HG02623 (cell line): Measurements from ENCODE around the gene CCT5.
"Not testable (repeated sequence)": the region's sequence is repeated elsewhere in the genome, so short reads cannot be mapped to it uniquely, and the experiment has no call there.

Source experiments
- ATAC-seq: cut with Tn5 transposase; IDR thresholded peaks from one replicate; pipeline ENCODE4 v1.9.1; 2021; ENCODE audit warnings: moderate library complexity; ENCODE audit not compliant: unreplicated experiment

Gene CCT5

DNA sequence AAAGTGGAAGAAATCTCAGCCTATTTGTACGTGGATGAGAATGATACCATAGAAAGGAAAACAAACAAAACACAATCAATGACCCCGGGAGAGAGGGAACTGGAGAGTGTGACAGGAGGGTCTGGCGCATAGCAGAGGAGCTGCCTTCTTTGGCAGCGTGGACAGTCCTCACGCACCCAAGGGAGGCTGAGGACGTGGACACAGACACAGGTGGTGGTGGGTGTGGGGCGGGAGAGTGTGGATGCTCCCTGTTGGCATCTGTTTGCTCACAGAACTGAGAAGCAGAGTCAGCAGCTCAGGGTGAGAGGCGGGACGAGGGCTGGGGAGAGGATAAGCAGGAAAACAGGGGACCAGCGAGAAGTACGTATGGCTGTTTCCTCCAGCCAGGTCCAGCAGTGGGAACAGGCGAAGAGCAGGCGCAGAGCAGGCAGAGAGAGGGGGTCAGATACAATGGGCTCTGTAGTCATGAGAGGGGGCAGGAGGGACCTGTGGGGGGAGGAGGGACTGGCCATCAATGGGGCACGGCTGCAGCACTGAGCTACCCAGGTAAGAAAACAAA, 47.6 kb downstream of the CCT5 start:
- no peak for ATAC-seq

DNA sequence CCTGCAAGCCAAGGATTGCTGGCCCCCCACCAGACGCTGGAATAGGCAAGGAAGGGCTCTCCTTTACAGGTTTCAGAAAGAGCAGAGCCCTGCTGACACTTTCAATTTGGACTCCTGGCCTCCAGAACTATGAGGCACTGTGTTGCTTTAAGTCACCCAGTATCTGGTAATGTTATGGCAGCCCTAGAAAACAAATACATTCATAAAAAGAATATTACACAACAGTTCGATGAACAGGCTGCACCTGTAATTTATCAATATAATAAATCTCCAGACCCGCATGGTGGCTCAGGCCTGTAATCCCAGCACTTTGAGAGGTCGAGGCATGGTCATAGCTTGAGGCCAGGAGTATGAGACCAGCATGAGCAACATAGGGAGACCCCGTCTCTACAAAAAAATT, 50.2 kb downstream of the CCT5 start:
- no peak for ATAC-seq

- no peak for ATAC-seq
Observed at GRCh38 chr5:10301266-10301665, 51.2 kb downstream of the CCT5 start.

- no peak for ATAC-seq
Observed at GRCh38 chr5:10301842-10302610, 51.9 kb downstream of the CCT5 start.

DNA sequence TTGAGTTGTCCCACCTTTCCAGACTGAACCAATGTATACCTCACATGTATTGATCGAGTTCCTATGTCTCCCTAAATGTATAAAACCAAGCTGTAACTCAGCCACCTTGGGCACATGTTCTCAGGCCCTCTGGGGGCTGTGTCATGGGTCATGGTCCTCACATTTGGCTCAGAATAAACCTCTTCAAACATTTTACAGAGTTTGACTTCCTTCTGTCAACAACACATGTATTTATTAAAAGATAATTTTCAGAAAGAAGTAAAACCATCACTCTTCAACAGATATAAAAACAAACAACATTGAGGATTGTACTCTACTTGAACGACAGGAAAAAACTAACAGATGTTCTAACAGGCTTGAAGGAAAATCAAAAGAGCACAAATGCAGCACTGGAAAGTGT, 53.1 kb downstream of the CCT5 start:
- ATAC-seq = no peak

DNA sequence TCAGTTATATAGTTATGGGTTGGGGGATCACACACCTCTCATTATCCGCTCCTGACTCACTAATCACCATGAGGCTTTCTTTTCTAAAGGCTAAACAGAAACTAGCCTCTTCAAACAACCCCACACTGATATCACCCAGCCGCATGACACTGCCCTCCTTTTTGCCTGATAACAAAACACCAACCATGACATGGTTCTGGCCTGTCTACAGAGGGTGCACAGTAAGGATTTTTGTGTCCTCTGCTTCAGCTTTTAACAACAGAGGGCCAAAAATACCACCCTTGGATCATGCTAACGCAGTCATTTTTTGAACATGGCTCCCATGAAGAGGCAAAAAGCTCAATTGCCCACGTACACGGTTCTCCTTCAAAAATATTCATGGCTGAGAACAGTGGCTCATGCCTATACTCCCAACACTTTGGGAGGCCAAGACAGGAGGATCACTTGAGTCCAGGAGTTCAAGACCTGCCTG, 53.7 kb downstream of the CCT5 start:
- ATAC-seq = no peak

DNA sequence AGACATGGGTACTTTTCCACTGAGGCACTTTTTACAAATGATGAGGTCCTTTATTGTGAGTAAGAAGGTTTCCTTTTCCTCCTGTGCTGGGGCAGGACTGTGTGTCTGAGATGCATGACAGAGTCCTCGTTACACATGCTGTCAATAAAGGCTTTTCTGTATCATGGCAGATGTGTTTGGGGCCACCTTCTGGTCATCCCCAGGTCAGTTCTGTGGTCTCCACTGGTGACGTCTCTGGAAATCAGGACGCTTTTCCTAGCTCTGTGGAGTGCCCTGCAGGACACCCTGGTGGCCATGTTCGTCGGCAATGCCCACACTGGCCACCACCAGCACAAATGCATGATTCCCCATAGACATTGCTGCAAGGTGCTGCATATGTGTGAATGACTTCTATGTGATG, 54.9 kb downstream of the CCT5 start:
- no peak for ATAC-seq

- ATAC-seq = no peak
Observed at GRCh38 chr5:10306114-10306513, 56.0 kb downstream of the CCT5 start.

GRCh38 chr5:10306806-10307205, 56.7 kb downstream of the CCT5 start:
- no peak for ATAC-seq

DNA sequence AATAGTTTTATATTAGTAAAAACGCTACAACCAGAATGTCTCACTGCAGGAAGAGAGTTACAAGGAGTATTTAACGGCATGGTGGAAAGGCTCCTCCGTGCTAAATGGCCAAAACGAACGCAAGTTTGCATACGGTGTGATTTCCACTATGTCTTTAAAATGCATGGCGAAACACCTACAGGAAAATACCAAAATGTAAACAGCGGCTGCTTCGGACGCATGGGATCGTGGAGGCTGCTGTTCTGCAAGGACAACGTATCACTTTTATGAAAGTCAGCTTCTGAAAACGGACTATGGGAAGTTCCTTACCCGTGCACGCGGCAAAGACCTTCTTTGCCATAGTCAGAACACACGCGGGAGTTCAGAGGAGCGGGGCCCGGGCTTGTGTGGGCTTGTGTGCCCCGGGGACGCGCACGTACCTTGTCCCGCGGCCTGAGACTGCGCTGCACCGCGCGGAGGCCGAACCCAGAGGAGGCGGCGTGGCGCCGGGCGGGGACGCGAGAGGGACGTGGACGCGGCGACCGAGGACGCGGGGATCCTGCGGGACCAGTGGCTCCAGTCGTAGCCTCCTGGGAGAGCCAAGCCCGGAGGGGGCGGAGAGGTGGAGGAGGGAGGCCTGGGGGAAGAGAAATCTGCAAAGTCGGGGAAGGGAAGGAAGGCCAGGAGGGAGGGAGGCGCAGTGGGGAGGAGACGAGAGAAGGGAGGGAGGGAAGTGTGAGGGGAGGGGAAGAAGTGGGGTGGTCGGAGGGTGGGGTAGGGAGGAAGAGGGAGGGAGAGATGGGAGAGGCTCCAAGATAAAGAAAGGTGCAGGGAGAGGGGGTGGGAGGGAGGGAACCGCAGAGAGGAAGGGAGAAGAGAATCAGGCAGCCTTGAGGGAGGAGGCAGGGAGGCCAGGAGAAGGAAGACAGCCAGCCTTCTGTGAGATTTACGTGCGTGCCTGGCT, 57.4 kb downstream of the CCT5 start, which contains the start of gene CMBL:
TSS of gene CMBL (minus strand) at position 697 of the 943 bp plus-strand sequence. CDS start 17,140 bp downstream, outside the sequence.
- ATAC-seq = peak; percentile 66

DNA sequence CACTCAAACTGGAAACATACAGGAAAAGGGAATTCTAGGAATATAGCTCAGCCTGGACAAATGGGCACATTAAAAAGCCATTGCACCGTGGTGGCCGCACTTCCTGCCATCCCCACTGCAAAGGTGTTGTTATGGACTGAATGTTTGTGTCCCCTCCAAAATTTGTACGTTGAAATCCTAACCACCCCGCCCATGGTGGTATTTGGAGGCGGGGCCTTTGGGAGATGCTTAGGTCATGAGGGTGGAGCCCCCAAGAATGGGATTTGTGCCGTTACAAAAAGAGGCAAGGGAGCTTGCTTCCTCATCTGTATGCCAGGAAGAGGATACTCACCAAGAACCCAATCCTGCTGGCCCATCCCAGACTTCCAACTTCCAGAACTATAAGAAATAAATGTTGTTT, 58.8 kb downstream of the CCT5 start:
- ATAC-seq = no peak

GRCh38 chr5:10310066-10310779, 60.1 kb downstream of the CCT5 start:
- no peak for ATAC-seq

GRCh38 chr5:10310835-10311570, 60.9 kb downstream of the CCT5 start:
- not testable (repeated sequence) for ATAC-seq

DNA sequence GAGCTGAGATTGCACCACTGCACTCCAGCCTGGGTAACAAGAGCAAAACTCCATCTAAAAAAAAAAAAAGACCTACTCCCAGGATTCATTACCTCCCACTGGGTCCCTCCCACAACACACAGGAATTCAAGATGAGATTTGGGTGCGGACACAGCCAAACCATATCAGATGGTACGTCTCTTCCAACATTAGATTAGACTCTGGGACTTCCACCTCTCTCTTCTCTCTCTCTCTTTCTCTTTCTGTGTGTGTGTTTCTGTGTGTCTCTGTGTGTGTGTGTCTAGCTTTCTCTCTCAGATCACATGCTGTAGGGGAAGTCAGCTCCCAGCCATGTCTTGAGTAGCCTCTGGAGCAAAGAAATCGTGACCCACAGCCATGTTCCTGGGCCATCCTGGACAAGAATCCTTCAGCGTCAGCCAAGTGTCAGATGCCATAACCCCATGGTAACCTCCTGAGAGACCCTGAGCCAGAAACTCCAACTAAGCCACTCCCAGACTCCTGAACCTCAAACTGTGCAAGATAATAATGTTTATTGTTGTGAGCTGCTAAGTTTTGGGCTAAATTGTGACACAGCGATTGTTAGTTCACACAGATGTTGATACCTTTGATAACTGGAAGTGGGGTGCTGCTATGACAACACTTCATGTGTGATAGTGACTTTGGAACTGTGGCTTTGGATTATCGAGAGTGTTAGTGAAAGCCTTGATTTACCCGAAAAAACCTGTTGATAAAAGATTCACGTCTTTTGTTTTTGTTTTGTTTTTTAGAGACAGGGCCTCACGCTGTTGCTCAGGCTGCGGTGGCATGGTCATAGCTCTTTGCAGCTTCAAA, 61.7 kb downstream of the CCT5 start:
- ATAC-seq = no peak

DNA sequence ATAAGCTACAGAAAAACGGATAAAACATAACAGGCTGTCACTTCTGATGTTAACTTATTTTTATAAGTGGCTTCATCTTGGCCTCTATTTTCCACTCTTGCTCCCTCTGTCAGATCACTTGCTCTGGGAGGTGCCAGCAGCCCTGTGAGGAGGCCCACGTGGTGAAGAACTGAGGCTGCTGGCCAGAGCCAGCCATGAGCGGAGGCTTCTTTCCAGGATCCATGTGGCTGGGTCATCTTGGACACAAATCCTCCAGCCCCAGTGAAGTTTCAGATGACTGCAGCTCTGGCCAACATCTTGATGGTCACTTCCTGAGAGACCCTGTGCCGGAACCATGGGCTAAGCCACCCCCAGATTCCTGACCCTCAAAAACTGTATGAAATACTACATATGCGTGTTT, 65.1 kb downstream of the CCT5 start:
- no peak for ATAC-seq
